ENCODE measurements around the gene TATDN2.

The TATDN2 gene

DNA sequence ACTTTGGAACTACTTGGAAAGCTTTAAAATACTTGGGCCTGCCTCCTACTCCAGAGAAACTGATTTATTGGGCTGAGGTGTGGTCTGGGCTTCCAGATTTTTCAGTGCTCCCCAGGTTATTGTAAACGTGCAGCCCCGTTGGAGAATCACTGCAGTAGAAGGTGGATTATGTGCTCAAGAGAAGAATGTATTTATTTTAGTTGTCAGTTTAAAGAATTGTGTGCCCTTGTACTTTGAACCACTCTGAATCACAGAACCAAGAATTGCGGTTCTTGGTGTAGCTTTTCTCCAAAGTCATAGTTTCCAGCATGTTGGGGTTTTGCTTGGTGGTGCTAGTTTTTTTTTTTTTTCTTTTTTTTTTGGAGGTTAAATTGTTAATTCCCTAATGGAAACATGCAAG, 1.6 kb downstream of the TATDN2 start:
- Histone ChIP-seq H3K9me3 (ENCODE audit: insufficient read depth, low read length, severe bottlenecking) (peaks cover 13% of the 10 kb centered on the region), H3K4me3 (ENCODE audit: low read depth in 1 of 2, low read length in 2 of 2) (peak overlapping the region; percentile 83 to 99; a peak in 3 of 4 replicates), H3K4me1 (ENCODE audit: insufficient read depth, low read length) (peaks cover 57% of the 10 kb centered on the region), H3K4me2 (ENCODE audit: insufficient read depth, low read length) (peak overlapping the region; percentile 84), H2AFZ (ENCODE audit: low read depth, low read length) (no peak overlapping the region), H3K27me3 (ENCODE audit: insufficient read depth, low read length, poor library complexity) (no peaks in the 10 kb centered on the region), H3K27ac (ENCODE audit: low read length) (peak overlapping the region; percentile 95), H3K36me3 (ENCODE audit: insufficient read depth, low read length) (peaks cover 54% of the 10 kb centered on the region), H3K9ac (ENCODE audit: low read depth, low read length) (peak overlapping the region; percentile 91), H4K20me1 (ENCODE audit: insufficient read depth, low read length) (peaks cover 39% of the 10 kb centered on the region), H3K79me2 (ENCODE audit: insufficient read depth, low read length) (peaks cover 66% of the 10 kb centered on the region)
- no peak for ATAC-seq (ENCODE audit: insufficient read depth, low read depth)
- no peak for DNase-seq
- TF ChIP-seq, protein P1, sequence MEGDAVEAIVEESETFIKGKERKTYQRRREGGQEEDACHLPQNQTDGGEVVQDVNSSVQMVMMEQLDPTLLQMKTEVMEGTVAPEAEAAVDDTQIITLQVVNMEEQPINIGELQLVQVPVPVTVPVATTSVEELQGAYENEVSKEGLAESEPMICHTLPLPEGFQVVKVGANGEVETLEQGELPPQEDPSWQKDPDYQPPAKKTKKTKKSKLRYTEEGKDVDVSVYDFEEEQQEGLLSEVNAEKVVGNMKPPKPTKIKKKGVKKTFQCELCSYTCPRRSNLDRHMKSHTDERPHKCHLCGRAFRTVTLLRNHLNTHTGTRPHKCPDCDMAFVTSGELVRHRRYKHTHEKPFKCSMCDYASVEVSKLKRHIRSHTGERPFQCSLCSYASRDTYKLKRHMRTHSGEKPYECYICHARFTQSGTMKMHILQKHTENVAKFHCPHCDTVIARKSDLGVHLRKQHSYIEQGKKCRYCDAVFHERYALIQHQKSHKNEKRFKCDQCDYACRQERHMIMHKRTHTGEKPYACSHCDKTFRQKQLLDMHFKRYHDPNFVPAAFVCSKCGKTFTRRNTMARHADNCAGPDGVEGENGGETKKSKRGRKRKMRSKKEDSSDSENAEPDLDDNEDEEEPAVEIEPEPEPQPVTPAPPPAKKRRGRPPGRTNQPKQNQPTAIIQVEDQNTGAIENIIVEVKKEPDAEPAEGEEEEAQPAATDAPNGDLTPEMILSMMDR (IDR thresholded peaks at IDR 0.05; ENCODE audit: borderline replicate concordance, extremely low read depth, low read length, poor library complexity, severe bottlenecking) = no peak
- TF ChIP-seq EZH2 (IDR thresholded peaks at IDR 0.05; ENCODE audit: borderline replicate concordance, low read depth, low read length, severe bottlenecking) = no peak

GRCh38 chr3:10251006-10251405, 2.7 kb downstream of the TATDN2 start:
- no peak for TF ChIP-seq EZH2 (IDR thresholded peaks at IDR 0.05; ENCODE audit: borderline replicate concordance, low read depth, low read length, severe bottlenecking)
- TF ChIP-seq, protein P1 (IDR thresholded peaks at IDR 0.05; ENCODE audit: borderline replicate concordance, extremely low read depth, low read length, poor library complexity, severe bottlenecking) = no peak
- peak overlapping the region; percentile 91; the same call in 1 of the 2 replicates for H3K9ac ChIP-seq (ENCODE audit: low read depth, low read length)
- no peaks in the 10 kb centered on the region for H3K27me3 ChIP-seq (ENCODE audit: insufficient read depth, low read length, poor library complexity)
- peak overlapping the region; percentile 84 for H3K4me2 ChIP-seq (ENCODE audit: insufficient read depth, low read length)
- DNase-seq = no peak
- H3K79me2 ChIP-seq (ENCODE audit: insufficient read depth, low read length) = peaks cover 78% of the 10 kb centered on the region
- peaks cover 65% of the 10 kb centered on the region for H3K36me3 ChIP-seq (ENCODE audit: insufficient read depth, low read length)
- no peak for ATAC-seq (ENCODE audit: insufficient read depth, low read depth)
- H3K4me1 ChIP-seq (ENCODE audit: insufficient read depth, low read length) = peaks cover 60% of the 10 kb centered on the region
- no peak overlapping the region for H2AFZ ChIP-seq (ENCODE audit: low read depth, low read length)
- no peak overlapping the region for H3K4me3 ChIP-seq (ENCODE audit: low read depth in 1 of 2, low read length in 2 of 2)
- H4K20me1 ChIP-seq (ENCODE audit: insufficient read depth, low read length) = peaks cover 47% of the 10 kb centered on the region
- peaks cover 3% of the 10 kb centered on the region for H3K9me3 ChIP-seq (ENCODE audit: insufficient read depth, low read length, severe bottlenecking)
- H3K27ac ChIP-seq (ENCODE audit: low read length) = no peak overlapping the region

GRCh38 chr3:10253731-10254130, 5.5 kb downstream of the TATDN2 start:
- Histone ChIP-seq H3K27ac (ENCODE audit: low read length) (no peak overlapping the region; the same call in 1 of the 2 replicates), H3K4me2 (ENCODE audit: insufficient read depth, low read length) (peak overlapping the region; percentile 37; the same call in 1 of the 2 replicates), H3K9me3 (ENCODE audit: insufficient read depth, low read length, severe bottlenecking) (no peaks in the 10 kb centered on the region), H3K79me2 (ENCODE audit: insufficient read depth, low read length) (peaks cover 95% of the 10 kb centered on the region), H3K4me3 (ENCODE audit: low read depth in 1 of 2, low read length in 2 of 2) (no peak overlapping the region), H3K9ac (ENCODE audit: low read depth, low read length) (no peak overlapping the region), H3K27me3 (ENCODE audit: insufficient read depth, low read length, poor library complexity) (no peaks in the 10 kb centered on the region), H2AFZ (ENCODE audit: low read depth, low read length) (no peak overlapping the region), H4K20me1 (ENCODE audit: insufficient read depth, low read length) (peaks cover 58% of the 10 kb centered on the region), H3K4me1 (ENCODE audit: insufficient read depth, low read length) (peaks cover 50% of the 10 kb centered on the region), H3K36me3 (ENCODE audit: insufficient read depth, low read length) (peaks cover 84% of the 10 kb centered on the region)
- no peak for ATAC-seq (ENCODE audit: insufficient read depth, low read depth)
- DNase-seq = no peak
- TF ChIP-seq, protein P1 (IDR thresholded peaks at IDR 0.05; ENCODE audit: borderline replicate concordance, extremely low read depth, low read length, poor library complexity, severe bottlenecking) = no peak
- TF ChIP-seq EZH2 (IDR thresholded peaks at IDR 0.05; ENCODE audit: borderline replicate concordance, low read depth, low read length, severe bottlenecking) = no peak
